GM12874 (cell line): ENCODE results near the gene MYOM3.

Experiments
- TF ChIP-seq, protein P1 (sequence below): IDR thresholded peaks from 2 replicates; pipeline ENCODE4 v1.5.1; 2011; ENCODE audit warnings: low read depth, mild to moderate bottlenecking, control low read depth, low read length, moderate library complexity; ENCODE audit not compliant: insufficient read depth

MYOM3 gene

DNA sequence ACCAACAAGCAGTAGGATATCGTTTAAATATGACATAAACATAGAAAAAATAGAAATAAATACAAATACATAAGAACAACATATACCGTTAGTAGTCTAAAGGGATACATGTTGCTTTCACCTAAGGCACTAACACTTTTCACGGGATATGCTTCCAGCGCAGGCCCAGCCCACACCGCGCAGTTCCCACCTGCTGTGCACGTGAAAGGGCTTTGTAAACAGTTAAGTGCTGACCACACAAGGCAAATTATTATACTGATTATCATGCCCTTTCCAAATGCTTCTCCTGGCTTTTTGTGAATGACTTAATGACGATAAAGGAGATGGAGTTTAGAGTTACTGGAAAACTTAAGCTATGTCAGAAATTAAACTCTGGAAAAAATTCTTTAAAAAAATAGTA lies 42.3 kb upstream of the MYOM3 start:
- TF ChIP-seq, protein P1, sequence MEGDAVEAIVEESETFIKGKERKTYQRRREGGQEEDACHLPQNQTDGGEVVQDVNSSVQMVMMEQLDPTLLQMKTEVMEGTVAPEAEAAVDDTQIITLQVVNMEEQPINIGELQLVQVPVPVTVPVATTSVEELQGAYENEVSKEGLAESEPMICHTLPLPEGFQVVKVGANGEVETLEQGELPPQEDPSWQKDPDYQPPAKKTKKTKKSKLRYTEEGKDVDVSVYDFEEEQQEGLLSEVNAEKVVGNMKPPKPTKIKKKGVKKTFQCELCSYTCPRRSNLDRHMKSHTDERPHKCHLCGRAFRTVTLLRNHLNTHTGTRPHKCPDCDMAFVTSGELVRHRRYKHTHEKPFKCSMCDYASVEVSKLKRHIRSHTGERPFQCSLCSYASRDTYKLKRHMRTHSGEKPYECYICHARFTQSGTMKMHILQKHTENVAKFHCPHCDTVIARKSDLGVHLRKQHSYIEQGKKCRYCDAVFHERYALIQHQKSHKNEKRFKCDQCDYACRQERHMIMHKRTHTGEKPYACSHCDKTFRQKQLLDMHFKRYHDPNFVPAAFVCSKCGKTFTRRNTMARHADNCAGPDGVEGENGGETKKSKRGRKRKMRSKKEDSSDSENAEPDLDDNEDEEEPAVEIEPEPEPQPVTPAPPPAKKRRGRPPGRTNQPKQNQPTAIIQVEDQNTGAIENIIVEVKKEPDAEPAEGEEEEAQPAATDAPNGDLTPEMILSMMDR, result no peak

DNA sequence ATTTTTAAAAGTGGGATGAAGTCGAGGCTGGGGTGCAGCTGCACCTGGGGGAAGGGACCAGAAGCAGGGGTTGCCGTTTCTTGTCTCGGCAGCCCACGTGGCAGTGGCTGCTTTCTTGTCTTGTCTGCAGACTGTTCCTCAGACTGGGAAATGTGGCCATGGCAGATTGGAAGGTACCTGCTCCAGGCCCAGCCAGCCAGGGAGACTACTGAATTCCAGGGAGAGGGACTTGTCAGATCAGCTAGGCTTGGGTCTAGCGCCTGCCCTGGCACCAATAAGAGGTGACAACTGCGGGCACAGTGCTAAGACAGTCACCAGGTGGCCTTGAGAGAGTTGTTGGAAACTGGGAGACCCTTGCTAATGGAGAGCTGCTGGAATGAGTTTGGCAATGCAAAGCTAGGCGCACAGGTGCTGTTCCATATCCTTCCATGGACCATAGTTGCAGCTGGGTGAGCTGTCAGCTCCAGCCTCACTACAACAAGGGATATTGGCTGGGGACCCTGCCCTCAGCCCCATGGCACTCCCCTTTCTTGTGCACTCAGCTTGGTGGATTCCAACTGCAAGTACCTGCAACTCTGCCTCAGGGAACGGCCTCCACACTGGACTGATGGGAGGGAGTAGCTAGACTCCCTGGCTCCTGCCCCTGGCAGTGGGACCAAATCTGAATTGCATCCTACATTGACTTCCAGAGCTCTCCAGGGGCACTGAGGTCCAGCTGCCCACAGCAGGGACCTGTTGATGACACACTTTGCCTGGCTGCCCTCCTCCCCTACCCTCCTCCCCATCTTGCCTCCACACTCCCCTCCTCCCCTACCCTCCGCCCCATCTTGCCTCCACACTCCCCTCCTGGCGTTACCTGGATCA lies 40.9 kb upstream of the MYOM3 start:
- TF ChIP-seq, protein P1, result no peak

DNA sequence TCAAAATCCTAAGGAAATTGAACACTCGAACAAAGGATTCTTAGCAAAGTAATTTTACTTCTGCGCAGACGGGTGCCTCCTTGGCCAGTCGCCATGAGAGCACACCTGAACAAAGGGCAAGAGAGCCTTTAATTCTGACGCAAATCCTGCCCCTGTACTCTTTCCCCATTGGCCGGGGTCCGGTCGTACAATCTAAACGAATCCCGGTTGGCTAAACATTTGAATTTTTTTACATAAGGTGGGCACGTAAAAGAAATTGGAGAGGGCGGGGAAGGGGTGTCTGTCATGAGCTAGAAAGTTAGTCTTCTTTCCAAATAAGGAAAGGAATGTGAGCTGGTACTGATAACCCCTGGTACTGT lies 39.2 kb upstream of the MYOM3 start:
- TF ChIP-seq, protein P1, result no peak

DNA sequence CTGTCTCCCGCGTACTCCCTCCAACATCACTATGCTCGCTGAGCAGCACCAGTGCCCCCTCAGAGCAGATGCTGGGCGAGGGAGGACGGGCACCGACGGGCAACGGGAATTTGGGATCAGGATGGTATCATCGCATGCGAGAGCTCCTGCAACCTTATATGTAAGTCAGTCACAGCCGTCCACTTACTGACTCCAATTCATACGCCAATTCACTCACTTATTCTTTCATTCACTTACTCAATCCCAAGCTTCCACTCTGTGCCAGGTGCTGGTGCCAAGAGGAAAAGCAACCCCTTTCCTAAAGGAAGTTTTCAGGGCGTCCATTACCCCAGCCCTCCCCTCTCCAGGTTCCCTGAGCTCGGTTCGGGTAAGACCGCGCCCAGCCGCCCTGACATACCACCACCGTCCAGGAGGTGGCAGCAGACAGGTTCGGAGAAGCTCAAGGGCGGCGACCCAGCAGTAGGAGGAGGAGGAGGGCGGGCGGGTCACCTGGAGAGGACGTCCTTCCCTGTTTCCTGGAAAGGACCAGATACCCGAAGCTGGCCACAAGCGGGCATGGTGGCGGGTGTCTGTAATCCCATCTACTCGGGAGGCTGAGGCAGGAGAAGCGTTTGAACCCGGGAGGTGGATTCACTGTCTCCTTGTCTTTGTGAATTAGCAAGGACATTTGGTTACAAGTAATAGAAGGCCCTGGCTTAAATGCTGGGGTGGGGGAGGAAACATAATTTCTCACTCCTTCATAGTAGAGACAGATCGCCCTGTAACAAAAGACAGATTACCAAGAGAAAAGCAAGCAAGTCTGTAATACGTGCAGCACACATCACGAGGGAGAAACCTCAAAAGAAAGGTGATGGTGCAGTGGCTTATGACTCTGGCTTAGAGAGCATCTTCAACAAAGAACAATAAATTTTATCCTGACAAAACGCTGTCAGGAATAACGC lies 38.6 kb upstream of the MYOM3 start:
- TF ChIP-seq, protein P1, result peak; percentile 88

DNA sequence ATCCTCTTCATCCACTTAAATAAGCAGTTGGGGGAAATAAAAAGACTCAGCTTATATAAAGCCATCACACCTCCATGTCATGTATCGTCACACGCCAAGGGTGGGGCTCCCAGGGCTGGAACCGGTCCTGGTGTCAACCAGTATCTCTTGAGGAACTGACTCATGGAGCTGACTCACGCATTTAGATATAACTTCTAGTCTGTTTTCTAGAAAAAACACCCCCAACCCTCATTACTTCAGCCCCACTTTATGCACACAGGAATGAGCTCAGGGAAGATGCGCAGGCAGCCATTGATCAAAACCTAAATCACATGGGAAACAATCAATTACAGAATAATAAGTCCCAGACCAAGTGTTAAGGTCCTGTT lies 37.9 kb upstream of the MYOM3 start:
- TF ChIP-seq, protein P1, result no peak

DNA sequence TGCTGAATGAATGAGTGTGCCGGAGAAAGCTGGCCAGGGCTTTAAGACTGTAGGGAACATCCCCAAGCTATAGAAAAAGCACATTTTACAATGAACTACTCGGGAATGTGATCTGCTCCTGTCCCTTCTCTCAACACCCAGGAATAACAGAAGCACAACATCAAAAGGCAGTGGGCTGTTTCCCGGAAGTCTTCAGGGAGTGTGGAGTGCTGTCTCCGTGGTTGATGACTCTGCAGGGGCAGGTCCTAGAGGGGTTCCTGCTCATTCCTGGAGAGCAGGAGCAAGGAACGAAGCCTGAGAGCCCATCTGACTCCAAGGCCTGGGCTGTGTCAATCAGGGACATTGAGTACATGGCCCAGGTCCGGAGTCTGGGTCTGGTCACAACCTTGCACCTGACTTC lies 35.9 kb upstream of the MYOM3 start:
- TF ChIP-seq, protein P1, result no peak

DNA sequence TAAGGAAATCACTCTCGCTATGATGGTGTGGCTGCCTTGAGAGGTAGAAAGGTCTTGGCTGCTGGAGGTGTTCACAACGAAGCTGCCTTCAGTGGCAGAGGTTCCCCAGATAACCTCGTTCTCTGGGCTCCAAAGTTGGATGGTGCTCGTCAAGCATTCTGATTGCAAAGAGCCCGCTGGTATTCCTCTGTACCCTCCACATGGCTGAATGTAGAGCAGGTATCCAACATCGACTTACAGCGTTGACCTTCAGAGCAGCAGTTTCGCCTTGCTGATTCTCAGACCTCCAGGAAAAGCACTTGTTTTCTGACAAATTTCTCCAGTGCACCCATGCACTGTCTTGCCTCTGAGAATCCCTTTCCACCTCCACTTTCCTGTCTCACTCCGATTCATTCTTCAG lies 35.3 kb upstream of the MYOM3 start:
- TF ChIP-seq, protein P1, result no peak
